Right atrium auricular region (tissue), 2 donors: ENCODE results near the gene HEATR1. TPM values are rescaled to one million over a fixed set of nuclear protein-coding genes. Genes with fewer than 3 reads are reported as not detected.

Experiments
- DNase-seq: peaks from one replicate; pipeline ENCODE4 v3.0.0-alpha.2; 2019; ENCODE audit warnings: low spot score
- H3K27ac ChIP-seq, 2 donors: fragments of 200-600 bp; sonication (generic); 1 replicate in 1 of 2; 2 replicates in 1 of 2; pipeline ENCODE4 v1.5.1; 2016 to 2019
- H3K27me3 ChIP-seq, 2 donors: fragments of 200-600 bp; sonication (generic); one replicate each; pipeline versions ENCODE4 v1.5.1 to v1.6.0; 2017 to 2019
- H3K36me3 ChIP-seq: fragments of 200-600 bp; sonication (generic); one replicate; pipeline ENCODE4 v1.5.1; 2016
- H3K4me1 ChIP-seq, 2 donors: fragments of 200-600 bp; sonication (generic); one replicate each; pipeline versions ENCODE4 v1.5.1 to v1.6.0; 2017 to 2019
- H3K4me3 ChIP-seq, 2 donors: fragments of 200-600 bp; sonication (generic); 1 replicate in 1 of 2; 2 replicates in 1 of 2; pipeline ENCODE4 v1.5.1; 2017 to 2019; ENCODE audit warnings: mild to moderate bottlenecking in 1 of 2, moderate library complexity in 1 of 2
- H3K9me3 ChIP-seq, 2 donors: fragments of 200-600 bp; sonication (generic); one replicate each; pipeline ENCODE4 v1.5.1; 2019
- CTCF ChIP-seq, 2 donors: fragments of 200-600 bp; sonication (generic); IDR thresholded peaks; one replicate each; pipeline ENCODE4 v1.5.1; 2019; ENCODE audit warnings: antibody characterized with exemption in 2 of 2
- total RNA-seq, 2 donors: library from RNA; depleted of rRNA; stranded (reverse); fragments of >200 nt; gene quantifications; one replicate each; pipeline ENCODE4 v1.1.0, GENCODE V29; 2016

The HEATR1 gene
- total RNA-seq, 2 donors from 2014 or later: 7.1 to 8.6 TPM

- Histone ChIP-seq H3K4me1 (peaks cover 0 to 10% of the 10 kb centered on the region in 2 donors), H3K36me3 (no peaks in the 10 kb centered on the region), H3K9me3 (no peaks in the 10 kb centered on the region), H3K4me3 (no peak overlapping the region), H3K27ac (no peak overlapping the region), H3K27me3 (no peaks in the 10 kb centered on the region)
- no peak for TF ChIP-seq CTCF (IDR thresholded peaks at IDR 0.05)
- no peak for DNase-seq
These were observed 31.7 kb upstream of the HEATR1 start for GRCh38 chr1:236636017-236636416.

GRCh38 chr1:236627727-236628408, 23.6 kb upstream of the HEATR1 start:
- Histone ChIP-seq H3K4me1 (no peaks in the 10 kb centered on the region), H3K9me3 (peaks cover 0 to 6% of the 10 kb centered on the region in 2 donors), H3K27ac (no peak overlapping the region), H3K4me3 (no peak overlapping the region), H3K27me3 (no peaks in the 10 kb centered on the region), H3K36me3 (no peaks in the 10 kb centered on the region)
- DNase-seq: no peak
- TF ChIP-seq CTCF (IDR thresholded peaks at IDR 0.05): no peak

DNA sequence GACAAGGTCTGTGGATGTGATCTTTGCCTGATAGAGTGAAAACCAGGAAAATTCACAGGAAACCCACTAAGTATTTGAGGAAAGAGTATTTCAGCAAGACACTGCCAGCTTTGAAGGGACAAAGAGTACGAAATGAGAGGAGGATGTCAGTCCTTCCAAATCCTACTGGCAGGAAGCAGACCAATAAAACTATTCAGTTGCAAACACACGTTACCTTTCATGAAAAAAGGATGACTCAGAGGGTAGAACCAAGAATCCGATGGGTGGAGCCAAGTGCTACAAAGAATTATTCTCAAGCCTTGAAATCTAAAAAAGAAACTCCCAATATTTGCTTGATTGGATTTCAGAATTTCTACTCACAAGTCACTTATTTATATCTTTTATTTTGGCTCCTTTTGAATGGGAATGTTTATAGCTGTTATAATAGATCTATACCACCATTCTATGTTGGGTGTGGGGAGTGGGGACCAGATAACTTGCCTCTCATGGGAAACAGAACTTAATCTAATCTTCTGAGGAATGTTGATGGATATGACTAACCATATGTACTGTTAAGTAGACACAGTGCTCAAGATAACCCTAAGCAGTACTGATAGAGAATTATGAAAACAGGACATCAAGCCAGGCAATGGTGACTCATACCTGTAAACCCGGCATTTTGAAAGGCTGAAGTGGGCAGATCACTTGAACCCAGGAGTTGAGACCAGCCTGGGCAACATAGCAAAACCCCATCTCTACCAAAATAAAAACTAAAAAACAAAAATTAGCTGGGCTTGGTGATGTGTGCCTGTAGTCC, 19.3 kb upstream of the HEATR1 start:
- no peak for DNase-seq
- Histone ChIP-seq H3K4me3 (no peak overlapping the region), H3K27ac (no peak overlapping the region), H3K27me3 (no peaks in the 10 kb centered on the region), H3K36me3 (no peaks in the 10 kb centered on the region), H3K9me3 (peaks cover 5 to 14% of the 10 kb centered on the region in 2 donors), H3K4me1 (no peaks in the 10 kb centered on the region)
- TF ChIP-seq CTCF (IDR thresholded peaks at IDR 0.05): no peak

DNA sequence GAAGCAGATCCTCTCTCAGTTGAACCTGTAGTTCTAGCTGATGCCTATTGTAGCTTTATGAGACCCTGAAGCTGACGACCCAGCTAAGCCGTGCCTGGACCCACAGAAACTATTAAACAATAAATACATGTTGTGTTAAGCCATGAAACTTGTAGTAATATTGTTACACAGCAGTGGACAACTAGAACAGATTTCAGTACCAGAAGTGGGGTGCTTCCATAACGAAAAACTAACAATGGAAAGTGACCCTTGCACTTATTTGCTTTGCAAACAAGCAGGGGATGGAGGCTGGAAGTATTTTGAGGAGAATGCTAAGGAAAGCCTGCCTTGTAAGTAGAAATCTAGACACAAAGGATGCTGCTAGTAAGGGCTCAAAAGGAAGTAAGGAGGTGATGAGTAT, 18.1 kb upstream of the HEATR1 start:
- TF ChIP-seq CTCF (IDR thresholded peaks at IDR 0.05): no peak
- H3K4me1 ChIP-seq: no peaks in the 10 kb centered on the region
- DNase-seq: no peak
- H3K9me3 ChIP-seq: peaks cover 5 to 14% of the 10 kb centered on the region in 2 donors
- H3K4me3 ChIP-seq: no peak overlapping the region
- no peak overlapping the region for H3K27ac ChIP-seq
- H3K36me3 ChIP-seq: no peaks in the 10 kb centered on the region
- no peaks in the 10 kb centered on the region for H3K27me3 ChIP-seq

- Histone ChIP-seq H3K4me3 (no peak overlapping the region), H3K4me1 (no peaks in the 10 kb centered on the region), H3K27ac (no peak overlapping the region), H3K9me3 (peaks cover 5 to 14% of the 10 kb centered on the region in 2 donors), H3K27me3 (no peaks in the 10 kb centered on the region), H3K36me3 (no peaks in the 10 kb centered on the region)
- no peak for DNase-seq
- TF ChIP-seq CTCF (IDR thresholded peaks at IDR 0.05): no peak
These were observed 15.1 kb upstream of the HEATR1 start for GRCh38 chr1:236619398-236619797.
